NCI-H2029 (cell line): ENCODE data around the gene CAVIN1.
"Not testable (repeated sequence)": the region's sequence is repeated elsewhere in the genome, so short reads cannot be mapped to it uniquely, and the experiment has no call there.

Experiments used
- DNase-seq: peaks from one replicate; lab custom pipeline; 2025; lab: John Stamatoyannopoulos, UW

Gene CAVIN1

GRCh38 chr17:42378959-42379594 is 44.0 kb downstream of the CAVIN1 start:
- DNase-seq = peak; percentile 8

DNA sequence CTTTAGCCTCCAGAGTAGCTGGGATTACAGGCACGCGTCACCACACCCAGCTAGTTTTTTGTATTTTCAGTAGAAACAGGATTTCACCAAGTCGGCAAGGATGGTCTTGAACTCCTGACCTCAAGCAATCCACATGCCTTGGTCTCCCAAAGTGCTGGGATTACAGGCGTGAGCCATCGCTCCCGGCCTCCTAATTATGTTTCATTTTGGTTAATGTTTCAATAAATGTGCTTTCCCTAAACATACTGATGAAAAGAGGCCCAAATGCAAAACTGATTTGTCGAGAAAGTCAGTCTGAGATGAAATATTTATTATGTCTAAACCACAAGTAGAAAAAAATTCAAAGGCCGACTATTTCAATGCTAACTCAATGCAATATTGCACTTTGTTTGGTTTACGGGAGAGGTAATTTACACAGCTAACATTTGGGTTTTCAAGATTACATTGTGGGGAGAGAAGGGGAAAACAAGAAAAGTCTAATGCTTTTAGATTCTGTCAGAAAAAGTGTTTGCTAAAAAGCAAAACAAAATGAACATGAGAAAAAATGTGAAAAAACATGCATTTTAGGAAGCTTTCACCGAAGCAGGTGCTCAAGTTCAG is 44.6 kb downstream of the CAVIN1 start:
- DNase-seq = no peak

GRCh38 chr17:42373896-42374295 is 49.2 kb downstream of the CAVIN1 start:
- no peak for DNase-seq

DNA sequence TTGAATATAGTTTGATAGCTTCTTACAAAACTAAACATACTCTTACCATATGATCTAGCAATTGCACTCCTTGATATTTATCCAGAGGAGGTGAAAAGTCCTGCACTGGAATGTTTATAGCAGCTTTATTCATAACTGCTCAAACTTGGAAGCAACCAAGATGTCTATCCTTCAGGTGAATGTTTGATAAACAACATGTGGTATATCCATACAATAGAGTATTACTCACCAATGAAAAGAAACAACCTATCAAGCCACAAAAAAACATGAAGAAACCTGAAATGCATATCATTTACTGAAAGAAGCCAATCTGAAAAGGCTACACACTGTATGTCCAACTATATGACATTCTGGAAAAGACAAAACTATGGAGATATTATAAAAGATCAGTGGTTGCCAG is 50.9 kb downstream of the CAVIN1 start:
- no peak for DNase-seq

GRCh38 chr17:42368797-42369561 is 54.1 kb downstream of the CAVIN1 start:
- not testable (repeated sequence) for DNase-seq

GRCh38 chr17:42368310-42368709 is 54.7 kb downstream of the CAVIN1 start:
- not testable (repeated sequence) for DNase-seq

DNA sequence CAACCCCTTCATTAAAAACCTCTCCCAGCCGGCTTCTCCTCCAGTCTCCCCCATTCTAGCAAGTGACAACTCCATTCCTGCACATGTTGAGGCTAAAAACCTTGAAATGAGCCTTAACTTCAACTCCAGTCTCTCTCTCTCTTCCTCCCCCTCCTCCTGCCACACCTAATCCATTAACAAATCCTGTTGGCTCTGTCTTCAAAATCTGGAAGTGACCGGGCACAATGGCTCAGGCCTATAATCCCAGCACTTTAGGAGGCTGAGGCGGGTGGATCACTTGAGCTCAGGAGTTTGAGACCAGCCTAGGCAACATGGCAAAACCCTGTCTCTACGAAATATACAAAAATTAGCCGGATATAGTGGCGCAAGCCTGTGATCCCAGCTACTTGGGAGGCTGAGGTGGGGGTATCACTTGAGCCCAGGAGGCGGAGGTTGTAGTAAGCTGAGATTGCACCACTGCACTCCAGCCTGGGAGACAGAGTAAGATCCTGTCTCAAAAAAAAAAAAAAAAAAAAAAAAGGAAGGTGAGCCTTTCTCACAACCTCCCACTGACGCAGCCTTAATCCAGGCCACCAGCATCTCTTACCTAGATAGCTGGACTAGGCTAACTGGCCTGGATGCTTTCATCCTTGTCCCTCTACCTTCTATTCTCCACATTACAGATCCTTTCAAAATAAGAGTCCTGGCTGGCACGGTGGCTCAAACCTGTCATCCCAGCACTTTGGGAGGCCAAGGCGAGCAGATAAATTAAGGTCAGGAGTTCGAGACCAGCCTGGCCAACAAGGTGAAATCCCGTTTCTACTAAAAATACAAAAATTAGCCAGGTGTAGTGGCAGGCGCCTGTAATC is 56.7 kb downstream of the CAVIN1 start:
- DNase-seq = not testable (repeated sequence)

GRCh38 chr17:42365136-42365535 is 57.9 kb downstream of the CAVIN1 start:
- no peak for DNase-seq

- no peak for DNase-seq
These were observed 59.1 kb downstream of the CAVIN1 start for GRCh38 chr17:42363767-42364585.

GRCh38 chr17:42363231-42363630 is 59.8 kb downstream of the CAVIN1 start:
- DNase-seq = no peak

DNA sequence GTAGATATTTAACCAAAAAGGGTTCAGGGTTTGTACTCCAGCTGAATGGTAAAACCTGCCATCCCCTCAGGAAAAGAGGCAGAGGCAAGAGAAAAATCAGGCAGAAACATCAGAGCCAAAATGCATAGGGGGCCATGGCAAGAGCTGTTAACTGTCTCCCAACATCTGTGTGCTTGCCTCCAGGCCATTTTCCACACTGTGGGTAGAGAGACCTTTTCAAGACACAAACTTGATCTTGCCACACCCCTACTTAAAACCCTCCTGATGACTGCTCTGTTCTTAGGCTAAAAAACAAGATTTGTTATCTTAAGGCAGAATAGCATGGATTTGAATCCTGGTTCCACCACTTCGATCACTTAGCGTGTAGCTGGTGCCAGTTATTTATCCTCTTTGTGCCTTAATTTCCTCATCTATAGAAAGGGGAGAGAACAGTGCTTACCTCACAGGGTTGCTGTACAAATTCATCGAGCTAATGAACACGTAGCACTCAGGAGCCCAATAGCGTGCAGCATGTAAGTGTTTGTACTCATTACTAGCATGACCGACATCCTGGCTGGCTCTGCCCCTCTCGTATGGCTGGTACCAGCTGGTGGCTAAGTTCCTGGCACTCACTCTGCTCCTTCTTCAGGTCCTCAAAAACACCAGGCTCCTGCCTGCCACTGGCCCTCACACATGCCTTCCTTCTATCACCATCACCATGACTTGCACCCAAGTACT is 60.7 kb downstream of the CAVIN1 start:
- peak; percentile 74 for DNase-seq

DNA sequence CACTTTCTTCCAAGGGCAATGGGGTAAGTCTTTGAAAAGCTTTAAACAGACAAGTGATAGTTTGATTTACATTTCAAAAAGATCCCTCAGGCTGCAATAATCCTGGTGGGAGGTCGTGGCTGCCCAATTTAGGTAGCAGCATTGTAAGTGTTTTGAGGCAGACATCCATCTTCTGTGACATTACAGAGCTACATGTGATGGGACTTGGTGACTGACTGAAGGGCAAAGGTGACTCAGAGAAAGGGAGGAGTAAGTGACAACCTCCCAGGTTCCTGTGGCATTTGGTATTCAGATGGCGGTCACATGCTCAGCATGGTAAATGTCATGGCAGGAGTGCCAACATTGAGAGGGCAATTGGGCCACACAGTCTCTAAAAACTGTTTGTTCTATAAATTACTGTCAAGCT is 61.3 kb downstream of the CAVIN1 start:
- peak; percentile 32 for DNase-seq

DNA sequence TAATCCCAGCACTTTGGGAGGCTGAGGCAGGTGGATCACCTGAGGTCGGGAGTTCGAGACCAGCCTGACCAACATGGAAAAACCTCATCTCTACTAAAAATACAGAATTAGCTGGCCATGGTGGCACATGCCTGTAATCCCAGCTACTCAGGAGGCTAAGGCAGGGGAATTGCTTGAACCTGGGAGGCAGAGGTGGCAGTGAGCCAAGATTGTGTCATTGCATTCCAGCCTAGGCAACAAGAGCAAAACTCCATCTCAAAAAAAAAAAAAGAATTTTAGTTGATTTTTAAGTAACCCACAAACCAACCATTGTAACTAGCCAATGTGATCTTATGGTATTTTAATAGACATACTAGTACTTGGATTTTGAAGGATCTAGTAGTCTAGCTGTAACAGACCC is 62.7 kb downstream of the CAVIN1 start:
- not testable (repeated sequence) for DNase-seq

DNA sequence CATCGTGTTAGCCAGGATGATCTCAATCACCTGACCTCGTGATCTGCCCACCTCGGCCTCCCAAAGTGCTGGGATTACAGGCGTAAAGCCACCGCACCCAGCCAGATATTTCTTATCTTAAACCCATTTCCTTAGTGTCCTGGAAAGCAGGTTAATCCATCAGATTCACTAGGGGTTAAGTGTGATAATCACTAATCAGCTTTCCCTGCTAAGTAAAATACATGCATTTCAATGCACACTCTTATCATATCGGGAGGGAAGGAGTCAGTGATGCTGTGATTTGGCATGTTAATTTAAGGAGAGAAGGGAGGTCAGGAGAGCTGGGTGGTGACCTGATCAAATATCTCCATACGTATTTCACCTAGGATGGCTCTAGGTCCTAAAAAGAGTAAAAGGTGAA is 63.9 kb downstream of the CAVIN1 start:
- DNase-seq = no peak

- no peak for DNase-seq
These were observed 64.6 kb downstream of the CAVIN1 start for GRCh38 chr17:42358434-42358833.

DNA sequence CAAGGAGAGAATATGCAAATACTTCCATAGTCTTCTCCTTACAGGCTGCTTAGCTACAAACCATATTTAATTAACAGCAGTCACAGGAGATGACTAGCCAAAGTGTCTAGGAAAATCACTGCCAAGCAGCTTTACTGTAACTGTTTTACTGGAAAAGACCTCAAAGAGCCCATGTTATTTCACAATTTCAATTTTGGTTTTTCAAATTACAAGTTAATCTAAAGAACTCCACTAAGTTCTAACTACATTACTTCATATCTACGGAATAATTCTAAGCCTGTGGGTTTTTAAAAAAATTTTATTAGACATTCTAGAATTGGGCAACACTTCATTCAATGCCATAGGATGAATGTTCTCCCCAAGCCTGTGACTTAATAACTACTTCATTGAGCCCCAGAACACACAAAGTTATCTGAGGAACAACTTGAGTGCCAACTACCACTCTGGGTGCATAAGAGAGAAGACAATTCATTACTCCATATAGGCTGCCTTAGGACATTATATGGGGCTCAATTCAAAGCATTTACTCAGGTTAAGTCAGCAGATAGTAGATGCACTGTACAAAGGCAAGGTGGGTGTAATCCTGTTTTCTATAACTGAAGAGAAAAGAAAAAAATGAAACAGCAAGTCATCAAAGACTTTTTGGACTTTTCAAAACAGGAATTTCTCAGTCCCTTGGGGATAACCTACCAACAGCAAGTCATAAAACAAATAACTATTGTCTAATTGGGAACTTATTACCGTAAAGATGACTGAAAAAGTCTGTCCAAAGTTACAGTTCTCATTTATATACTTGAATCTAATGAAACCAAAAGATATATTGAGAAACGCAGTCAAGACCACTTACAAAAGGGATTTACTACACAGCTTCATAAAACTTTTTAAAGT is 67.9 kb downstream of the CAVIN1 start:
- no peak for DNase-seq
